GM21737 (cell line): ENCODE data around the gene PTPRM.

ENCODE experiments used
- ATAC-seq: cut with Tn5 transposase; IDR thresholded peaks from one replicate; pipeline ENCODE4 v1.9.1; 2021; ENCODE audit warnings: mild to moderate bottlenecking, moderate library complexity; ENCODE audit not compliant: unreplicated experiment

Gene PTPRM

DNA sequence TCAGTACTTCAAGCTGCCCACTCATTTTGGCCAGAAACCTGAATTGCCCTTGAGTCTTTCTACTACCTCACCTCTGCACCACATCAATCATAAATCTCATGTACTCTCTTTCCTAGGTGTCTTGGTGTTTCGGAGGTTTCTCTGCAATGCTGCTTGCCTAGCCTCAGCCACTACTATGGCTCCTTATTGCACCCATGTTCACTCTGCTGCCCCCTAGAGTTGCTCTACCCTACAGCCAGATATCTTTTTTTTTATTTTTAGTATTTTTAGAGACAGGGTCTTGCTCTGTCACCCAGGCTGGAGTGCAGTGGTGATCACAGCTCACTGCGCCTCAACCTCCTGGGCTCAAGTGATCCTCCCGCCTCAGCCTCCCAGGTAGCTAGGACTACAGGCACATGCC lies 413.0 kb downstream of the PTPRM start:
- no peak for ATAC-seq

GRCh38 chr18:7980656-7981055 lies 413.5 kb downstream of the PTPRM start:
- ATAC-seq, result no peak

- no peak for ATAC-seq
Observed at GRCh38 chr18:7982216-7982615, 415.1 kb downstream of the PTPRM start.

- no peak for ATAC-seq
Observed at GRCh38 chr18:7987284-7987976, 420.3 kb downstream of the PTPRM start.

GRCh38 chr18:7990670-7991069 lies 423.6 kb downstream of the PTPRM start:
- ATAC-seq, result no peak

GRCh38 chr18:8001711-8002301 lies 434.7 kb downstream of the PTPRM start:
- ATAC-seq, result no peak

- no peak for ATAC-seq
Observed at GRCh38 chr18:8003878-8004675, 437.0 kb downstream of the PTPRM start.

DNA sequence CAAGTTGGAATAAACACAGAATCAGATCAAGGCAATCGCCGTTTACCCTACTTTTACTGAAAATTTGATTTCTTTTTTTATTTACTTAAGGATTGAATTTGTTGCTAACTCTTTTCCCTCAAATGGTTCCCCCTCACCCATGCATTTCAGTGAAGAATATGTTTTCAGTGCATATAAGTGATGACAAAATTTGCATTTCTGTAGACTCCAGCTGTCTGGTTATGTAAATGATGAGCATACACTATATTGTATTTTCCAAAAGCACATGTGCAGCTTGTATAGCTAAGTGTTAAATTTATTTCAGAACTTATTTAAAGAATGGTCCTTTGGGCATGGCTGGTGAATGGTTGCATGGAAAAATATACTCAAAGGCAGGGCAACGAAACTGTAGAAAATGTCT lies 437.7 kb downstream of the PTPRM start:
- ATAC-seq, result no peak

DNA sequence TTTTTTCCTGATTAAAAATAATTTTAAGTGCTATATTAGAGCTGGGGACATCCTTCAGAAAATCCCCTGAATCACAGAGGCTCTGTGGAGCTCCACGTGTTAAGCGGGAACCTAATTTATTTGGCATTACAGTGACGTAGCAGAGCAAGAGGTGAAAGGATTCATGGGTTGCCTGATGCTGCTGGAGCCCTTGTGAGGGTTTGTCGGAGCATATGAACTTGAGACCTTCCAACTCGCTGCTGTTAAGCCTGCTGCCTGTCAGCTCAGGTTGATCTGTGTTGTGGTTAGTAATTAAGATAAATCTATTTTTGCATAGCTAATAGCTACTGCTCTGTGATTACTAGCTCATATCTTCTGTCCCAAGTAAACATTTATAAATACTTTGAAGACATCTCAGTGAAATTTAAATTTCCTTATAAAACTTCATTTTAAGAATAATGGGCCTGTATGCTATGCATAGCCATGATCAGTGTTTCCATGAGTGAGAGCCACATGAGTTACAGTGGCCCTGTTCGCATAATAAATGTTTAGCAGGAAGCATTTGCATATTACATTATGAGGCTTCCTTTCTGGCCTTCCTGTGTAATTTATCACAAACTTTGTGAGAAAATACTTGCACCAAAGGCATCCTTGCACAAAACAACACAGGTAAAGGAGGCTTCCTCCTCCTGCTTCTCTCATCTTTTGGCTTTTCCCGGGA lies 438.9 kb downstream of the PTPRM start:
- ATAC-seq, result no peak

GRCh38 chr18:8006979-8007378 lies 439.9 kb downstream of the PTPRM start:
- ATAC-seq, result no peak

- no peak for ATAC-seq
Observed at GRCh38 chr18:8008033-8008432, 440.9 kb downstream of the PTPRM start.

DNA sequence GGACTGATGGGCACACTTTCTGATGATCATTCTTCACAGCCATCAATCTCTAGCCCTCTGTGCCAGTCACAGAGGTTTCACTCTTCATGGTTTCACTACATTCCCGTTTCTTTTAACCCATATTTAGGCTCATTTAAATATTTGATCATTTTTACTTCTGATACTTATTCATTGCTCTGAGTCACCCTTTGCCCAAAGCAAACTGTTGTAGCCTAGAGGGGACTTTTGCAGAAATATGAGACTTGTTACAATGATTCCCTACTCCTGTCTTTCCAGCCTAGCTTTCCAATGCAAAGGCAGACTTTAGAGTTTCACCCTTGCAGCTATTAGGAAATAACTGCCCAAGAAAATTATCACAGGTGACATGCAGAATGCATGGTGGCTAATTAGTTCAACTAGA lies 444.2 kb downstream of the PTPRM start:
- no peak for ATAC-seq

DNA sequence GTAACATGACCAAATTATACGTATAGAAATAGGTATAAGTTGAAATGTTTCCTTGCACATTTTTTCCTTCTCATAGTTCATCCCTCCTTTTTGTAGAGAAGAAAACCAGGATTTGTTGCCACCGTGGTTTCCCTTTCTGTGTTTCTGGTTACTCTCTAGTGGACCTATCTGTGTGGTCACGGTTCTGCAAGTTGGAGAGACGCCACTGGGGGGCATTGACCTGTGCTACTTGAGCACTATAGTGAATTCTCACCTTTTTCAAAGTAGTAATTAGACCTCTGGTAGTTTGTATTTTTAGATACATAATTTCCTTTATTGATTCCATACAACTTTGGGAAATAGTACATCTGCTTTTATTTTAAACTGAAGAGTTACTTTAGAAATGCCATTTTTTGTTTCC lies 444.8 kb downstream of the PTPRM start:
- ATAC-seq, result no peak

- ATAC-seq, result no peak
Observed at GRCh38 chr18:8018701-8019331, 451.7 kb downstream of the PTPRM start.

GRCh38 chr18:8019600-8019999 lies 452.5 kb downstream of the PTPRM start:
- ATAC-seq, result no peak

- ATAC-seq, result no peak
Observed at GRCh38 chr18:8020132-8020846, 453.2 kb downstream of the PTPRM start.

GRCh38 chr18:8029061-8029460 lies 461.9 kb downstream of the PTPRM start:
- no peak for ATAC-seq

DNA sequence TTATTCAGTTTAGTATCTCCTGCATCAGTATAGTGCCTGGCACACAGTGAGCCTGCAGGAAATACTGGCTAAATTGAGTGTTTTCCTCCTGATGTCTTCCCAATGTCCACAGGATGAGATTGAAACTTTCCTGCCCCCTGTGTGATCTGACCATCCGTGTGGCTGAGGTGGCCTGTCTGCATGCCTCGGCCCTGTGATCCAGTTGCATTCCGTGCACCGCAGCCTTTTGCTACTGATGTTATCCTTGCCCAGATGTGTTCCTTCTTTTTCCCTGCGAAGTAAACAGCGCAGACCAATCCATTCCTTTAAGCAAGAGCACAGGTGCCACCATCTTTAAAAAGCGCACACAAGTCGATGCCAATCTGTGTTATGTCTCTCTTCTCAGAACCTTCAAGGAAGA lies 462.6 kb downstream of the PTPRM start:
- ATAC-seq, result no peak

- no peak for ATAC-seq
Observed at GRCh38 chr18:8030201-8030600, 463.1 kb downstream of the PTPRM start.

DNA sequence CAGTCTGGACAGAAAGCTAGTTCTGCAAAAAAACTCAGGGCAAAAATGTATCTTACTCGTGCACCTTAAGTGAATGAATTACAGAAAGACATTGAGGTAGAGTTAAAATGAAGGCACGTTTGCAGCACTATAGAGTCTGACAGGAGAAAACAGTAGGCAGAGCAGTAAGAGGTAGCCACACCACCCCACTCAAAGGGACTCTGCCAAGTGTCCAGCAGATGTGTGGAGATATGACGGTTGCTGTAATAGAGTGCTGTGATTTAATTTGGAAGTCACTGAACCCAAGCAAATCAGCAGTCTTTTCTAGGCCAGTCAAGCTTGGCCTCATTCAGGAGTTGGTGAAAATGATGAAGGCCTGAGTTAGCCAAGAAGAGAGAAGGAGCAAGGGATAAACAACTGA lies 464.4 kb downstream of the PTPRM start:
- no peak for ATAC-seq
